Stimulated activated naive B cell treated with anti-CD40 and anti-IgM and Interleukin-4, amounts not matched to agents 10 μg/mL and 1 μg/mL and 100 μg/mL, for 72 hours (primary cell): ENCODE data around the gene NAA25.

ENCODE experiments used
- ATAC-seq, 2 donors: fragments of 150-1000 bp; cut with Tn5 transposase; replicated peaks; 2 replicates each; pipeline ENCODE4 v1.10.0; 2021; ENCODE audit warnings: moderate library complexity in 1 of 2
- DNase-seq: peaks from one replicate; pipeline ENCODE4 v3.0.0; 2021
- H3K27ac Mint-ChIP-seq: one replicate; pipeline ENCODE4 v1.8.0; 2022; ENCODE audit warnings: mild to moderate bottlenecking, mixed read lengths
- H3K27me3 Mint-ChIP-seq, 2 donors: one replicate each; pipeline ENCODE4 v1.8.0; 2022; ENCODE audit warnings: mixed read lengths in 2 of 2
- H3K36me3 Mint-ChIP-seq, 2 donors: one replicate each; pipeline ENCODE4 v1.8.0; 2022; ENCODE audit warnings: mixed read lengths in 2 of 2, mild to moderate bottlenecking in 1 of 2
- H3K4me1 Mint-ChIP-seq, 2 donors: one replicate each; pipeline ENCODE4 v1.8.0; 2022; ENCODE audit warnings: mixed read lengths in 2 of 2, mild to moderate bottlenecking in 1 of 2
- H3K4me3 Mint-ChIP-seq, 2 donors: one replicate each; pipeline ENCODE4 v1.8.0; 2022; ENCODE audit warnings: mild to moderate bottlenecking in 2 of 2, mixed read lengths in 2 of 2, moderate library complexity in 1 of 2
- H3K9me3 Mint-ChIP-seq, 2 donors: one replicate each; pipeline ENCODE4 v1.8.0; 2022; ENCODE audit warnings: mixed read lengths in 2 of 2, mild to moderate bottlenecking in 1 of 2

The NAA25 gene

DNA sequence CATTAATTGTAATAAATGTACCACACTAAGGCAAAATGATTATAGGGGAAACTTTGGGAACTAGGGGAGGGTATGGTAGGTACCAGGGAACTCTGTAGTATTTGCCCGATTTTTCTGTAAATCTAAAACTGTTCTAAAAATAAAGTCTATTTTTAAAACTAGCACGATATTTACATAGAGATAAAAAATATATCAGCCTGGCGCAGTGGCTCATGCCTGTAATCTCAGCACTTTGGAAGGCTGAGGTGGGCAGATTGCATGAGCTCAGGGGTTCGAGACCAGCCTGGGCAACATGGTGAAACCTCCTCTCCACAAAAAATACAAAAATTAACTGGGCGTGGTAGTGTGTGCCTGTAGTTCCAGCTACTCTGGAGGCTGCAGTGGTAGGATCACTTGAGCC is 128.0 kb downstream of the NAA25 start:
- Mint-ChIP-seq H3K4me3 (no peak overlapping the region), H3K9me3 (no peaks in the 10 kb centered on the region), H3K4me1 (no peaks in the 10 kb centered on the region), H3K27me3 (no peaks in the 10 kb centered on the region), H3K36me3 (peaks cover 2 to 4% of the 10 kb centered on the region in 2 donors), H3K27ac (no peak overlapping the region)
- DNase-seq (no peak), ATAC-seq (no peak)

DNA sequence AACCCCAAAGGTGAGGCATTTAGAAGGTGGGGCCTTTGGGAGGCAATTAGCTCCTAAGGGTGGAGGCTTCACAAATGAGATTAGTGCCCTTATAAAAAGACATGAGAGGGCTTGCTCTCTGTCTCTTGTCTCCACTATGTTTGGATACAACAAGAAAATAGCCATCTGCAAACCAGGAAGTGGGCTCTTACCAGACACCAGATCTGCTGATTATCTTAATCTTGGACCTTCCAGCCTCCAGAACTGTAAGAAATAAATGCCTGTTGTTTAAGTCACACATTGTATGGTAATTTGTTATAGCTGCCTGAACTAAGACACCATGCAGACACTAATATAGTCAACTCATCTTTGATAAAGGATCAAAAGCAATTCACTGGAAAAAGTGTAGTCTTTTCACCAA is 130.0 kb downstream of the NAA25 start:
- H3K4me3 Mint-ChIP-seq = no peak overlapping the region
- DNase-seq = no peak
- H3K27me3 Mint-ChIP-seq = no peaks in the 10 kb centered on the region
- peaks cover 2 to 7% of the 10 kb centered on the region in 2 donors for H3K36me3 Mint-ChIP-seq
- no peak for ATAC-seq
- H3K27ac Mint-ChIP-seq = no peak overlapping the region
- H3K4me1 Mint-ChIP-seq = no peaks in the 10 kb centered on the region
- no peaks in the 10 kb centered on the region for H3K9me3 Mint-ChIP-seq

DNA sequence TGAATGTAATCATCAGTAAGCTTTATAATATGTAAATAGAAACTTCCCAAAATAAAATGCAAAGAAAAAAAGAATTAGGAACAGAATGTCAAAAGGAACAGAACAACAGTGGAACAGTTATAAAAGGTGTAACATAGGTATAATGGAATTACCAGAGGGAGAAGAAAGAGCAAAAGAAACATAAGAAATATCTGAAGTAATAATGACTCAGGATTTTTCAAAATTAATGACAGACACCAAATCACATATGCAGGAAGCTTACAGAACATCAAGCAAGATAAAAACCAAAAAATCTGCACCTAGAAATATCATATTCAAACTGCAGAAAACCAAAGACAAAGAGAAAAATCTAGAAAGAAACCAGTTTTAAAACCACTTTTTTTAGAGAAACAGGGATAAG is 131.7 kb downstream of the NAA25 start:
- H3K36me3 Mint-ChIP-seq = peaks cover 2 to 5% of the 10 kb centered on the region in 2 donors
- no peak overlapping the region for H3K4me3 Mint-ChIP-seq
- DNase-seq (no peak), ATAC-seq (no peak)
- no peaks in the 10 kb centered on the region for H3K4me1 Mint-ChIP-seq
- peak overlapping the region; percentile 4 for H3K27ac Mint-ChIP-seq
- no peaks in the 10 kb centered on the region for H3K27me3 Mint-ChIP-seq
- H3K9me3 Mint-ChIP-seq = no peaks in the 10 kb centered on the region
